Suprapubic skin (tissue), 4 donors: ENCODE data around the gene FASTKD3. TPM values are rescaled to one million over a fixed set of nuclear protein-coding genes. Genes with fewer than 3 reads are reported as not detected.

Experiments used
- DNase-seq, 2 donors: peaks; one replicate each; pipeline ENCODE4 v3.0.0-alpha.2; 2019; ENCODE audit warnings: low spot score in 2 of 2
- H3K27ac ChIP-seq: fragments of 200-600 bp; sonication (generic); one replicate; pipeline ENCODE4 v1.5.1; 2019
- H3K27me3 ChIP-seq: fragments of 200-600 bp; sonication (generic); one replicate; pipeline ENCODE4 v1.5.1; 2019
- H3K36me3 ChIP-seq: fragments of 200-600 bp; sonication (generic); one replicate; pipeline ENCODE4 v1.5.1; 2019
- H3K4me1 ChIP-seq: fragments of 200-600 bp; sonication (generic); one replicate; pipeline ENCODE4 v1.5.1; 2019
- H3K4me3 ChIP-seq: fragments of 200-600 bp; sonication (generic); one replicate; pipeline ENCODE4 v1.5.1; 2019; ENCODE audit warnings: mild to moderate bottlenecking
- H3K9me3 ChIP-seq: fragments of 200-600 bp; sonication (generic); one replicate; pipeline ENCODE4 v1.5.1; 2019
- CTCF ChIP-seq, 2 donors: fragments of 200-600 bp in 1 of 2; fragments of 450-650 bp in 1 of 2; sonication (generic) in 1 of 2; IDR thresholded peaks; one replicate each; pipeline ENCODE4 v1.5.1; 2016 to 2019; ENCODE audit warnings: antibody characterized with exemption in 2 of 2, mild to moderate bottlenecking in 1 of 2, moderate library complexity in 1 of 2
- EP300 ChIP-seq: sonication (generic); formaldehyde crosslinking; IDR thresholded peaks from one replicate; pipeline ENCODE4 v1.6.1; 2017; ENCODE audit warnings: antibody characterized with exemption
- POLR2A ChIP-seq, 2 donors: fragments of 450-650 bp; IDR thresholded peaks; one replicate each; pipeline ENCODE4 v1.6.1; 2017; ENCODE audit warnings: antibody characterized with exemption in 2 of 2, mild to moderate bottlenecking in 2 of 2, moderate library complexity in 2 of 2
- POLR2AphosphoS5 ChIP-seq, 3 donors: sonication (generic); formaldehyde crosslinking; IDR thresholded peaks; one replicate each; pipeline ENCODE4 v1.6.1; 2017; ENCODE audit warnings: antibody characterized with exemption in 3 of 3
- WGBS: methylation state at CpG from one replicate; pipeline ENCODE4 v1.1.5; 2018; 5-methylcytosine and 5-hydroxymethylcytosine counted together
- total RNA-seq, 4 donors: library from RNA; depleted of rRNA; stranded (reverse); fragments of >200 nt; gene quantifications; one replicate each; pipeline ENCODE4 v1.1.0, GENCODE V29; 2016

Gene FASTKD3
- total RNA-seq, 4 donors from 2014 or later: 7.6 to 13.7 (median 10.1) TPM

GRCh38 chr5:7824995-7825394 is 43.8 kb downstream of the FASTKD3 start:
- no peak for DNase-seq
- 98% methylated on average over 16 of the region's 18 CpGs for WGBS
- H3K4me1 ChIP-seq: no peaks in the 10 kb centered on the region

GRCh38 chr5:7823594-7823993 is 45.2 kb downstream of the FASTKD3 start:
- peaks cover 12% of the 10 kb centered on the region for H3K36me3 ChIP-seq
- H3K27ac ChIP-seq: no peak overlapping the region
- WGBS: 71% methylated on average over 7 of the region's 8 CpGs
- no peak overlapping the region for H3K4me3 ChIP-seq
- no peaks in the 10 kb centered on the region for H3K4me1 ChIP-seq
- H3K27me3 ChIP-seq: no peaks in the 10 kb centered on the region
- TF ChIP-seq EP300: no peak
- no peak for TF ChIP-seq CTCF (IDR thresholded peaks at IDR 0.05)
- TF ChIP-seq POLR2AphosphoS5 (IDR thresholded peaks at IDR 0.05): no peak
- no peak for TF ChIP-seq POLR2A (IDR thresholded peaks at IDR 0.05)
- DNase-seq: no peak
- no peaks in the 10 kb centered on the region for H3K9me3 ChIP-seq

More at GRCh38 chr5:7824995-7825394, 43.8 kb downstream of the FASTKD3 start:
- Histone ChIP-seq H3K27me3 (no peaks in the 10 kb centered on the region), H3K36me3 (peaks cover 12% of the 10 kb centered on the region), H3K27ac (no peak overlapping the region), H3K9me3 (no peaks in the 10 kb centered on the region), H3K4me3 (no peak overlapping the region)
- TF ChIP-seq POLR2AphosphoS5 (IDR thresholded peaks at IDR 0.05) (no peak), POLR2A (IDR thresholded peaks at IDR 0.05) (no peak), CTCF (IDR thresholded peaks at IDR 0.05) (no peak), EP300 (no peak)

GRCh38 chr5:7822449-7822848 is 46.4 kb downstream of the FASTKD3 start:
- DNase-seq: no peak
- no peak overlapping the region for H3K4me3 ChIP-seq
- no peak overlapping the region for H3K27ac ChIP-seq
- TF ChIP-seq EP300: no peak
- no peak for TF ChIP-seq POLR2AphosphoS5 (IDR thresholded peaks at IDR 0.05)
- no peaks in the 10 kb centered on the region for H3K9me3 ChIP-seq
- H3K4me1 ChIP-seq: no peaks in the 10 kb centered on the region
- WGBS: 71% methylated on average over 3 of the region's 3 CpGs
- H3K27me3 ChIP-seq: no peaks in the 10 kb centered on the region
- peaks cover 12% of the 10 kb centered on the region for H3K36me3 ChIP-seq

GRCh38 chr5:7816535-7816901 is 52.3 kb downstream of the FASTKD3 start:
- Histone ChIP-seq H3K4me3 (no peak overlapping the region), H3K9me3 (no peaks in the 10 kb centered on the region), H3K27ac (no peak overlapping the region), H3K36me3 (peaks cover 3% of the 10 kb centered on the region), H3K27me3 (no peaks in the 10 kb centered on the region), H3K4me1 (peaks cover 7% of the 10 kb centered on the region)
- WGBS: 50% methylated on average over 9 of the region's 9 CpGs
- TF ChIP-seq POLR2A (IDR thresholded peaks at IDR 0.05) (no peak), POLR2AphosphoS5 (IDR thresholded peaks at IDR 0.05) (no peak), CTCF (IDR thresholded peaks at IDR 0.05) (no peak), EP300 (no peak)
- no peak for DNase-seq

- 42% methylated on average over 10 of the region's 12 CpGs for WGBS
- Histone ChIP-seq H3K4me3 (no peak overlapping the region), H3K27ac (no peak overlapping the region), H3K9me3 (no peaks in the 10 kb centered on the region), H3K36me3 (no peaks in the 10 kb centered on the region), H3K4me1 (peaks cover 7% of the 10 kb centered on the region), H3K27me3 (no peaks in the 10 kb centered on the region)
- peak; percentile 89 to 93 for DNase-seq
- TF ChIP-seq CTCF (IDR thresholded peaks at IDR 0.05): peak; percentile 41 to 85
- TF ChIP-seq EP300: no peak
Measured at GRCh38 chr5:7815892-7816534, 52.8 kb downstream of the FASTKD3 start.

GRCh38 chr5:7814816-7815215 is 54.0 kb downstream of the FASTKD3 start:
- no peaks in the 10 kb centered on the region for H3K36me3 ChIP-seq
- H3K4me3 ChIP-seq: no peak overlapping the region
- H3K27me3 ChIP-seq: no peaks in the 10 kb centered on the region
- 96% methylated on average over 10 of the region's 10 CpGs for WGBS
- H3K4me1 ChIP-seq: peaks cover 7% of the 10 kb centered on the region
- DNase-seq: peak in 1 of 2 donors; percentile 51
- H3K27ac ChIP-seq: no peak overlapping the region
- TF ChIP-seq POLR2AphosphoS5 (IDR thresholded peaks at IDR 0.05) (no peak), EP300 (no peak), POLR2A (IDR thresholded peaks at IDR 0.05) (no peak), CTCF (IDR thresholded peaks at IDR 0.05) (no peak)
- no peaks in the 10 kb centered on the region for H3K9me3 ChIP-seq
